Endodermal cell (in vitro differentiated cells): Measurements from ENCODE around the gene FAM217B. TPM values are rescaled to one million over a fixed set of nuclear protein-coding genes. Genes with fewer than 3 reads are reported as not detected.
A peak's percentile ranks its signal among the peaks of the same experiment; 100 is the strongest.
"Not testable (repeated sequence)": the region's sequence is repeated elsewhere in the genome, so short reads cannot be mapped to it uniquely, and the experiment has no call there.

Experiments
- DNase-seq: peaks from one replicate; pipeline ENCODE4 v3.0.0-alpha.2; 2017
- H3K27ac ChIP-seq: 2 replicates; pipeline ENCODE4 v1.5.1; 2013; ENCODE audit warnings: mild to moderate bottlenecking, low read depth, low read length, moderate library complexity
- H3K27me3 ChIP-seq: 2 replicates; pipeline ENCODE4 v1.6.1; 2013; ENCODE audit warnings: mild to moderate bottlenecking, low read length, moderate library complexity; ENCODE audit not compliant: insufficient read depth, control insufficient read depth, poor library complexity, severe bottlenecking
- H3K36me3 ChIP-seq: 2 replicates; pipeline ENCODE4 v1.7.0; 2013; ENCODE audit warnings: mild to moderate bottlenecking, low read length, moderate library complexity; ENCODE audit not compliant: control insufficient read depth, insufficient read depth
- H3K4me1 ChIP-seq: one replicate; pipeline ENCODE4 v1.7.0; 2013; ENCODE audit warnings: low read length; ENCODE audit not compliant: control insufficient read depth, insufficient read depth
- H3K4me3 ChIP-seq: 2 replicates; pipeline ENCODE4 v1.5.1; 2013; ENCODE audit warnings: mild to moderate bottlenecking, low read length, moderate library complexity
- H3K9ac ChIP-seq: 2 replicates; pipeline ENCODE4 v1.6.1; 2013; ENCODE audit warnings: mild to moderate bottlenecking, low read length, moderate library complexity; ENCODE audit not compliant: poor library complexity, severe bottlenecking; ENCODE audit errors: extremely low read depth
- H3K9me3 ChIP-seq: 2 replicates; pipeline ENCODE4 v1.6.1; 2013; ENCODE audit warnings: mild to moderate bottlenecking, low read length, moderate library complexity; ENCODE audit not compliant: control insufficient read depth
- H3K27ac Mint-ChIP-seq: 2 replicates; pipeline ENCODE4 v1.8.0; 2020; ENCODE audit warnings: mixed read lengths
- H3K27me3 Mint-ChIP-seq: 2 replicates; pipeline ENCODE4 v1.8.0; 2021; ENCODE audit warnings: mild to moderate bottlenecking, mixed read lengths; ENCODE audit not compliant: insufficient read depth
- H3K36me3 Mint-ChIP-seq: 2 replicates; pipeline ENCODE4 v1.8.0; 2020; ENCODE audit warnings: low read depth, mixed read lengths
- H3K4me1 Mint-ChIP-seq: 2 replicates; pipeline ENCODE4 v1.8.0; 2020; ENCODE audit warnings: mixed read lengths
- H3K4me3 Mint-ChIP-seq: 2 replicates; pipeline ENCODE4 v1.8.0; 2020; ENCODE audit warnings: mild to moderate bottlenecking, moderate library complexity, mixed read lengths
- H3K9me3 Mint-ChIP-seq: 2 replicates; pipeline ENCODE4 v1.8.0; 2020; ENCODE audit warnings: mild to moderate bottlenecking, mixed read lengths
- WGBS, 2 experiments: methylation state at CpG; one replicate each; pipeline versions ENCODE4 v1.1.5 to v1.1.7; 2013; ENCODE audit warnings: missing lambda C conversion rate in 2 of 2, mixed read lengths in 1 of 2; ENCODE audit not compliant: insufficient coverage in 1 of 2, insufficient read length in 1 of 2; 5-methylcytosine and 5-hydroxymethylcytosine counted together
- total RNA-seq, 2 donors: library from RNA; stranded (reverse); fragmentation: NEBNext Ultra II Directional in 1 of 2; extraction: Animal tissue kit (Norgen Biotek cat#: 25700) in 1 of 2; gene quantifications; 2 replicates in 1 of 2; 3 replicates in 1 of 2; pipeline ENCODE4 v1.2.1, GENCODE V29; 2021
- TF ChIP-seq, protein P1 (sequence below): fragments of 200-600 bp; sonication (generic); conservative IDR thresholded peaks from 2 replicates; pipeline ENCODE4 v1.5.0; 2021; ENCODE audit warnings: antibody characterized with exemption, mild to moderate bottlenecking

The FAM217B gene
- total RNA-seq, 2 donors from 2014 or later: 24.4 to 25.1 TPM

GRCh38 chr20:59955131-59955796 lies 15.1 kb downstream of the FAM217B start:
- H3K27ac Mint-ChIP-seq: no peak overlapping the region

GRCh38 chr20:59957568-59957967 lies 17.4 kb downstream of the FAM217B start:
- not testable (repeated sequence) for H3K9ac ChIP-seq, H3K4me3 Mint-ChIP-seq, H3K9me3 ChIP-seq, H3K36me3 Mint-ChIP-seq, H3K9me3 Mint-ChIP-seq, DNase-seq, H3K4me1 ChIP-seq, H3K36me3 ChIP-seq, H3K4me3 ChIP-seq, H3K27ac Mint-ChIP-seq, H3K27ac ChIP-seq
- Mint-ChIP-seq H3K4me1 (peaks cover 15% of the 10 kb centered on the region), H3K27me3 (peaks cover 76% of the 10 kb centered on the region)
- H3K27me3 ChIP-seq: peaks cover 64% of the 10 kb centered on the region

More at GRCh38 chr20:59955131-59955796, 15.1 kb downstream of the FAM217B start:
- Histone ChIP-seq H3K27me3 (peaks cover 41% of the 10 kb centered on the region), H3K27ac (no peak overlapping the region), H3K9me3 (no peaks in the 10 kb centered on the region), H3K36me3 (no peaks in the 10 kb centered on the region), H3K9ac (no peak overlapping the region), H3K4me1 (peaks cover 4% of the 10 kb centered on the region), H3K4me3 (no peak overlapping the region)
- Mint-ChIP-seq H3K4me1 (peaks cover 15% of the 10 kb centered on the region), H3K9me3 (no peaks in the 10 kb centered on the region), H3K36me3 (no peaks in the 10 kb centered on the region), H3K27me3 (peaks cover 62% of the 10 kb centered on the region), H3K4me3 (no peak overlapping the region)
- WGBS, 2 experiments: 84 to 94% methylated on average over 5 to 7 of the region's 8 CpGs
- DNase-seq: peak; percentile 48
- TF ChIP-seq, protein P1, sequence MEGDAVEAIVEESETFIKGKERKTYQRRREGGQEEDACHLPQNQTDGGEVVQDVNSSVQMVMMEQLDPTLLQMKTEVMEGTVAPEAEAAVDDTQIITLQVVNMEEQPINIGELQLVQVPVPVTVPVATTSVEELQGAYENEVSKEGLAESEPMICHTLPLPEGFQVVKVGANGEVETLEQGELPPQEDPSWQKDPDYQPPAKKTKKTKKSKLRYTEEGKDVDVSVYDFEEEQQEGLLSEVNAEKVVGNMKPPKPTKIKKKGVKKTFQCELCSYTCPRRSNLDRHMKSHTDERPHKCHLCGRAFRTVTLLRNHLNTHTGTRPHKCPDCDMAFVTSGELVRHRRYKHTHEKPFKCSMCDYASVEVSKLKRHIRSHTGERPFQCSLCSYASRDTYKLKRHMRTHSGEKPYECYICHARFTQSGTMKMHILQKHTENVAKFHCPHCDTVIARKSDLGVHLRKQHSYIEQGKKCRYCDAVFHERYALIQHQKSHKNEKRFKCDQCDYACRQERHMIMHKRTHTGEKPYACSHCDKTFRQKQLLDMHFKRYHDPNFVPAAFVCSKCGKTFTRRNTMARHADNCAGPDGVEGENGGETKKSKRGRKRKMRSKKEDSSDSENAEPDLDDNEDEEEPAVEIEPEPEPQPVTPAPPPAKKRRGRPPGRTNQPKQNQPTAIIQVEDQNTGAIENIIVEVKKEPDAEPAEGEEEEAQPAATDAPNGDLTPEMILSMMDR: peak; percentile 68

GRCh38 chr20:59958123-59958522 lies 17.9 kb downstream of the FAM217B start, which contains the start of gene CDH26:
Gene CDH26, plus strand, starts transcription at chr20:59958423. Its CDS starts 304 bp downstream, at chr20:59958727.
- Histone ChIP-seq H3K9ac (no peak within 1 kb of the TSS), H3K36me3 (no peaks in the 10 kb centered on the region), H3K9me3 (no peaks in the 10 kb centered on the region), H3K27me3 (peaks cover 68% of the 10 kb centered on the region), H3K27ac (no peak within 1 kb of the TSS), H3K4me1 (peaks cover 4% of the 10 kb centered on the region), H3K4me3 (no peak within 1 kb of the TSS)
- H3K27ac Mint-ChIP-seq: no peak within 1 kb of the TSS
- H3K4me3 Mint-ChIP-seq: no peak within 1 kb of the TSS
- peaks cover 15% of the 10 kb centered on the region for H3K4me1 Mint-ChIP-seq
- TF ChIP-seq, protein P1: no peak
- H3K36me3 Mint-ChIP-seq: no peaks in the 10 kb centered on the region
- no peak for DNase-seq
- WGBS, 2 experiments: 86 to 89% methylated on average over 3 to 4 of the region's 5 CpGs
- H3K27me3 Mint-ChIP-seq: peaks cover 78% of the 10 kb centered on the region
- no peaks in the 10 kb centered on the region for H3K9me3 Mint-ChIP-seq
